GM21576 (cell line): ENCODE data around the gene CLIC2.
A peak's percentile ranks its signal among the peaks of the same experiment; 100 is the strongest.

ENCODE experiments used
- ATAC-seq: cut with Tn5 transposase; IDR thresholded peaks from one replicate; pipeline ENCODE4 v1.9.1; 2021; ENCODE audit warnings: mild to moderate bottlenecking, moderate library complexity; ENCODE audit not compliant: unreplicated experiment

Gene CLIC2

DNA sequence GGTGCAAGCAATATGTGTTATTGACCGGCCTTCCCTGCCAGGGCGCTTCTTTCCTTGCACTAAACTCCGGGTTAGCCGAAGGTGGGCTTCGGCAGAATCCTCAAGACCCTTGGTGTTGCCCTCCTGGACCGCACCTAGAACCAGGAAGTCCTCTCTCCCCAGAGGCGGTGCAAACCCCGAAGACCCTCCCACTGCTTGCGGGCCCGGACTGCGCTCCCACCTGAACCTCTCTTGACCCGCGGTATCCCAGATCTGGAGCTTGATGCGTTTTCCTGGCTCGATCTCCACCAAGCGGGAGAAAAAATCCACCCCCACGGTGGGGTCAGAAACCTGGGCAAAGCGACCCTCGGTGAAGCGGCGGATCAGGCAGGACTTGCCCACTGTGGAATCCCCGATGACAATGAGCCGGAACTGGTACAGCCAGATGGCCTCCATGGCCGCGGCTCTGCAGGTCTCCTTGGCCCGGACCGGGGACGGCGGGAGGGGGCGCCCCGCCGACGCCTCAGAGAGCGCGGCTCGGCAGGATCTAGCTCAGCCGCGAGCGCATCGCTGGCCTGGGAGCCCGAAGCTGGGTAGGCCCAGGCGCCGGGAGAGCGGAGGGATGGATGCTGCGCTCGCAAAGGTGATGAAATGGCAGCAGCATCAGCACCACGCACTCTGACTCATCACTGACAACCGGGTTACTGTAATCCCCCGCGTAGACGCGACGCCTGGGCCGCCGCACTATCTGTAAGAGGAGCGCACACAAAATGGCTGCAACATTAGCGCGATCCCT lies 70.4 kb downstream of the CLIC2 start, which contains the start of gene RAB39B:
Gene RAB39B, minus strand, starts transcription at position 638 of the 775 bp plus-strand sequence. Its CDS starts 203 bp downstream, at position 435.
- ATAC-seq: peak; percentile 89

DNA sequence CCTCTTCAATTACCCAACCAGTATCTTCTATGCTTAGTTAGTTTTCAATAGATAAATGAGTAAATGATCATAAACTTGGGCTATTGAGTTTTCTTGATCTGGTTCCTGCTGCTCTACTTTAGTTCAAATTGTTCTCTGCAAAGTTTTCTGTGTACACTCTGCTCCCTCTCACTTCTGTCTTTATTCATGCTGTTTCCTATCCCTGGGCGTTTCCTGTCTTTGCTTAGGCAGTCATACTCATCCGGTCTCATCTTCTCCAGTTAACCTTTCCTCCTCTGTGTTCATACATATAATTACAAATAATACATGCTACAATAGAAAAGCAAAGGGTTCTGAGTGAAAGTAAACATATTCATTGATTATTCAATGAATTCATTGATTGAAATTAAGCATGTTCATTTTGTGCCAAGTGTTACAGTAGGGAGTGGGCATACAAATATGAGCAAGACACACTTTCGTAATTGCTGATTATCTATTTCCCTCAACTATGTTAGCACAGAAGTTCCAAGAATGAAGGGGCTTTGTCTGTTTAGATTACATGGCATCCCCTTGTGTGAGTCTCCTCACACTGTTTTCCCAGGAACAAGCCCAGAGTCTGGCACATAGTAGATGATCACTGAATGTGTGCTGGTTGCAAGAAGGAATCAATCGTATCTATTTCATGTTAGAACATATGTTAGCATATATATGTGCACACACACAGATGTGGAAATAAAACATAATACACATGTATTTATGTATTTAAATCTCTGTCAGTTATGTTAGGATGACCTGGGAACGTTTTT lies 71.3 kb downstream of the CLIC2 start:
- ATAC-seq: no peak

DNA sequence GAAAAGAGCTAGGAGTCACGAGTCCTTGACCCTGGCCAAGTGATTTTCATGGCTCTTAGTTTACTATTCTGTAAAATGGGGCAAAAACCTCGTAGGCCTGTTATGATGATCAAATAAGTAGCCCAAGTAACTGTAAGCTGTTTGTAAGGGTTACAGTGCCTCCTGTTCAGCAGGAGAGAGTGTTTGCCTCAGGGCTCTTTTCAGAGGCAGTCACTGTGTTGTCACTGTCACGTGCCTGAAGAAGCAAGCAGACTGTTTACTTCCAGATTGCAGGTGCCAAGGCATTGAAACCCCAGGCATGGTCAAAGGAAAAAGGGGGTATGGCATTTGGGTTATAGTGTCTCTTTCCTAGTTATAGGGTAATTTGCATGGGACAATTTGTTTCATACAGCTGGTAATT lies 74.7 kb downstream of the CLIC2 start:
- ATAC-seq: no peak

DNA sequence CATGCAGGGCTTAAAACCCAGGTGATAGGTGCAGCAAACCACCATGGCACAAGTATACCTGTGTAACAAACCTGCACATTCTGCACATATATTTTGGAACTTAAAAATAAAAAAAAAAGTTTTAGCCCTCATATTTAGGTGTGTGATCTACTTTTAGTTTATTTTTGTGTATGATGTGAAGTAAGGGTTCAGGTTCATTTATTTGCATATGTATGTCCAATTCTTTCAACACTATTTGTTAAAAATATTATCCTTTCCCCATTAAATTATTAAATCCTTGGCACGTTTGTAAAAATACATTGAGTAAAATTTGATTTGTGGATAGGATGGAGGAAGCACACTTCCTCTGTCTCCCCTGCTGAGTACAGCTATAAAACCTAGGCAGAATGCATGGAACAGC lies 83.0 kb downstream of the CLIC2 start:
- no peak for ATAC-seq

DNA sequence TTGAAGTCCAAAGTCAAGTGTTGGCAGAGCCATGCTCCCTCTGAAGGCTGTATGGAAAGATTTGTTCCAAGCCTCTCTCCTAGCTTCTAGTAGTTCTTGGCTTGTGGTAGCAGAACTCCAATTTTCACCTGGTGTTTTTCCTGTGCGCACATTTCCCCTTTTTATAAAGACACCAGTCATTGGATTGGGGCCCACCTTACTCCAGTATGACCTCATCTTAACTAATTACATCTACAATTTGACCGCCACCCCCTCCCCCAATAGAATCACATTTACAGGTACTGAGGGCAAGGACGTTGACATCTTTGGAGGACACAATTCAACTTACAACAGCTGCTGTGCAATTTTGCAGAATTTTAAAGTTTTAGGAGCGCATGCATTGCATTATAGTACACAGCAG lies 86.9 kb downstream of the CLIC2 start:
- no peak for ATAC-seq

DNA sequence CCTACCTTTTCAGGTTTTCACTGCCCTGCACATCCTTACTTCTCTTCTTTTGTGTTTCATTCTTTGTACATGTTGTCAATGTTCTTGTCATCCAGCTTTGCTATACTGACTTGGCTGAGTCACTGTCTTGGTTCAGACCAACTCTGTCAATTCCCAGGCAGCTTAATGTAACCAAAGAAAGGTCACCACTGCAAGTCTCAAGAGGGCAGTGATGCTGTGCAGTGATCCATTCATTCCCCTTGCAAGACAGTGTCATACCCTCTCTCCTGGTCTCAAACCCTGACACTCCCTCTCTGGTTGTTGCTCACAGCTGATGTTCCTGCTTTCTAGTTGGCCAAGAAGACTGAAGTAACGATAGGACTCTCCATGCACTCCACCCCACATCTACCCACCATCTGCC lies 87.7 kb downstream of the CLIC2 start:
- ATAC-seq: no peak

DNA sequence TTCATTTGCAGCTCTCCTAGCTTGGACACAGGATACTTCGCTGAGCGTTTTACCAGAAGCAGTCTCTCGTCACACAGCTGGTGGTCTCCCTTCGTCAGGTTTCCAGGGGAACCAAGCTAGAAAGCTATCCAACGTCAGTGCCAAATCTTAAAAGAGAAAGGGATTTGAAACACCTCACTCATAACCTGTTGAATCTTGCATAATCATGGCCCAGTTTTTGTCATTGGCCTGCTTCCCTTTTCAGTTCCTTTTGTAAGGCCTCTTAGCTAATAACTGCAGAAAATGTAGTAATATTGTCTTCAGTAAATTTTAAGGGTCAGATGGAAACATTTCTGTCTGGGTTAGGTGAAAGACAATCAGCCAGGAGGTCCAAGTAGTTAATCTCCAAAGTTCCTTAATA lies 92.1 kb downstream of the CLIC2 start:
- ATAC-seq: no peak

DNA sequence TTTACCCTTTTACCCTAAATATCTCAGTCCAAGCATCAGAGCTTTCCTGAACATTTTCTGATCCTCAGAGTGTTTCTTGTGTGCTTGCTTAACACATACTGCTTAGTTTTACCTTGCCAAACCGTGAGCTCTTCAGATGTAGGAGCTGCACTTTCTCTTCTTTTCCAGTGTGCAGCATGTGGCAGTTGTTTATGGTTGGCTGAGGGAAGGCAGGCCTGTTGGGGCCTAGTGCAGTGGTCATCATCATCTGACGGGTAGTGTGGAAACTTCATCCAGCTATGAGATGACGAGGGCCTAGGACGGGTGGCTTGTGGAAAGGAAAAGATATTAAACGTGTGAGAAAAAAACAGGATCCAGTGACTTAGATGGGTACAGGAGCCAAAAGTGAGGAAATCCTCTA lies 96.7 kb downstream of the CLIC2 start:
- ATAC-seq: no peak

DNA sequence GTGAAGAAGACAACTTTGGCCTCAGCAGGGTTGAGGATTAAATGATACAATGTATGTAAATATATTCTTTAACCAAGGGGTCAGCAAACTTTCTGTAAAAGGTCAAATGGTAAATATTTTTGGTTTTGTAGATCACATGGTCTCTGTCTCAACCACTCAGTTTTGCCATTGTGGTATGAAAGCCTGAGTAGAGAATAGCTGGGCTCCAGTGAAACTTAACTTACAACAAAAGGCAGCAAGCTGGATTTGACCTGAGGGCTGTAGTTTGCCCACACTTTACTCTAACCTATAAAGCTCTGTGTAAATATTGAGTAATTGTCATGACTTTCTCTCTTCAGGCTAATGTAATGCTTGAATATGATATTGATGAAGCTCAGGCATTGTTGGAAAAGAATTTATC lies 98.5 kb downstream of the CLIC2 start:
- ATAC-seq: no peak

DNA sequence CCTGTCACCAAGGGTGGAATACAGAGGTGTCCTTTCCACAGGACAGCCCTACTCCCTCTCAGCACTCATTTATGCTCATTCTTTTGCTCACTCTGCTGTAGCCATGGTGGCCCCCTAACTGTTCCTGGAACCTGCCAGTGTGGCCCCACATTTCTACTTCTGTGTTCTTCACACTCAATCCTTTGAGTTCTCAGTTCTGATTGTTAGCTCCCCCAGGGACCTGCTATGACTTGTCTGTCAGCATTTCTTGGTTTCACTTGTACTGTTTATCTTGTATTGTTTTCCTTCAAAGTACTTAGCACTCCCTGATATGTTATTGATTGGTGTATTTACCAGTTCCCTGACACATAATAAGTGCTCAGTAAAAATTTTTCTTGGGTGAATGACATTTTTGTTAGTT lies 103.3 kb downstream of the CLIC2 start:
- peak; percentile 93 for ATAC-seq
